GM23338 (cell line): Measurements from ENCODE around the gene SLC38A10. TPM values are rescaled to one million over a fixed set of nuclear protein-coding genes. Genes with fewer than 3 reads are reported as not detected.

Source experiments
- ATAC-seq: fragments of 200-7000 bp; cut with Tn5 transposase; 3 replicates; pipeline ENCODE4 v1.9.1; 2020
- DNase-seq: peaks from one replicate; pipeline ENCODE4 v3.0.0-alpha.2; 2015; ENCODE audit warnings: low spot score
- H2AFZ ChIP-seq: fragments of 200-600 bp; sonication (generic); 2 replicates; pipeline ENCODE4 v1.8.0; 2016; ENCODE audit warnings: antibody characterized with exemption, mild to moderate bottlenecking, moderate library complexity
- H3F3A ChIP-seq: fragments of 200-600 bp; sonication (generic); replicated peaks from 2 replicates; pipeline ENCODE4 v1.8.0; 2017; ENCODE audit warnings: antibody characterized with exemption, mixed run types, low read depth
- H3K27ac ChIP-seq: fragments of 200-600 bp; sonication (generic); 2 replicates; pipeline ENCODE4 v1.6.1; 2016; ENCODE audit warnings: low read depth
- H3K27me3 ChIP-seq: fragments of 200-600 bp; sonication (generic); 2 replicates; pipeline ENCODE4 v1.8.0; 2016; ENCODE audit warnings: mild to moderate bottlenecking, mixed run types, moderate library complexity; ENCODE audit not compliant: insufficient read depth
- H3K36me3 ChIP-seq: fragments of 200-600 bp; sonication (generic); 2 replicates; pipeline ENCODE4 v1.8.0; 2016; ENCODE audit warnings: mild to moderate bottlenecking; ENCODE audit not compliant: insufficient read depth
- H3K4me1 ChIP-seq: fragments of 200-600 bp; sonication (generic); 2 replicates; pipeline ENCODE4 v1.8.0; 2016; ENCODE audit warnings: mild to moderate bottlenecking, moderate library complexity; ENCODE audit not compliant: insufficient read depth
- H3K4me2 ChIP-seq: fragments of 200-600 bp; sonication (generic); 2 replicates; pipeline ENCODE4 v1.7.1; 2017; ENCODE audit warnings: mixed run types
- H3K4me3 ChIP-seq: fragments of 200-600 bp; sonication (generic); 2 replicates; pipeline ENCODE4 v1.6.1; 2016; ENCODE audit warnings: mixed run types
- H3K79me2 ChIP-seq: fragments of 200-600 bp; sonication (generic); replicated peaks from 2 replicates; pipeline ENCODE4 v1.8.0; 2017; ENCODE audit warnings: mild to moderate bottlenecking; ENCODE audit not compliant: insufficient read depth
- H3K9me2 ChIP-seq: fragments of 200-600 bp; sonication (generic); 2 replicates; pipeline ENCODE4 v1.8.0; 2017; ENCODE audit not compliant: insufficient read depth
- H4K20me1 ChIP-seq: fragments of 200-600 bp; sonication (generic); replicated peaks from 2 replicates; pipeline ENCODE4 v1.8.0; 2017; ENCODE audit warnings: mild to moderate bottlenecking; ENCODE audit not compliant: insufficient read depth
- H3K27ac Mint-ChIP-seq: 2 replicates; pipeline ENCODE4 v1.8.0; 2020; ENCODE audit warnings: inconsistent platforms, mild to moderate bottlenecking, moderate library complexity, mixed read lengths
- H3K27me3 Mint-ChIP-seq: 3 replicates; pipeline ENCODE4 v1.8.0; 2022; ENCODE audit warnings: low read depth, mild to moderate bottlenecking, moderate library complexity, mixed read lengths, inconsistent platforms; ENCODE audit not compliant: insufficient read depth, poor library complexity
- H3K36me3 Mint-ChIP-seq: 3 replicates; pipeline ENCODE4 v1.8.0; 2021; ENCODE audit warnings: low read depth, mild to moderate bottlenecking, inconsistent platforms, moderate library complexity, mixed read lengths
- H3K4me1 Mint-ChIP-seq: 3 replicates; pipeline ENCODE4 v1.8.0; 2020; ENCODE audit warnings: mild to moderate bottlenecking, inconsistent platforms, mixed read lengths
- H3K4me3 Mint-ChIP-seq: 3 replicates; pipeline ENCODE4 v1.8.0; 2021; ENCODE audit warnings: moderate library complexity, mild to moderate bottlenecking, inconsistent platforms, mixed read lengths
- H3K9me3 Mint-ChIP-seq: 3 replicates; pipeline ENCODE4 v1.8.0; 2020; ENCODE audit warnings: moderate library complexity, mild to moderate bottlenecking, inconsistent platforms, mixed read lengths
- CREB1 ChIP-seq: fragments of 250-450 bp; sonication (Bioruptor Pico); IDR thresholded peaks from 2 replicates; pipeline ENCODE4 v1.5.0; 2020; ENCODE audit warnings: low read depth, mild to moderate bottlenecking, moderate library complexity
- EZH2 ChIP-seq: fragments of 200-600 bp; sonication (generic); IDR thresholded peaks from one replicate; pipeline ENCODE4 v1.8.0; 2017; ENCODE audit warnings: antibody characterized with exemption, mild to moderate bottlenecking, low read depth; ENCODE audit not compliant: unreplicated experiment
- EZH2phosphoT487 ChIP-seq: fragments of 200-600 bp; sonication (generic); IDR thresholded peaks from one replicate; pipeline ENCODE4 v1.8.1; 2018; ENCODE audit warnings: antibody characterized with exemption; ENCODE audit not compliant: unreplicated experiment
- JUNB ChIP-seq: IDR thresholded peaks from one replicate; pipeline ENCODE4 v1.6.1; 2016; ENCODE audit warnings: antibody characterized with exemption; ENCODE audit not compliant: unreplicated experiment
- NANOG ChIP-seq: IDR thresholded peaks from 2 replicates; pipeline ENCODE4 v1.6.1; 2016; ENCODE audit warnings: antibody characterized with exemption, borderline replicate concordance
- POLR2AphosphoS5 ChIP-seq: IDR thresholded peaks from 2 replicates; pipeline ENCODE4 v1.6.1; 2016; ENCODE audit warnings: antibody characterized with exemption, low read depth
- STAT1 ChIP-seq: IDR thresholded peaks from one replicate; pipeline ENCODE4 v1.6.1; 2016; ENCODE audit warnings: antibody characterized with exemption; ENCODE audit not compliant: unreplicated experiment
- ZNF114 ChIP-seq: fragments of 250-450 bp; sonication (Bioruptor Pico); IDR thresholded peaks from 2 replicates; pipeline ENCODE4 v1.5.0; 2020; ENCODE audit warnings: mild to moderate bottlenecking, moderate library complexity
- ZNF331 ChIP-seq: fragments of 250-450 bp; sonication (Bioruptor Pico); IDR thresholded peaks from 2 replicates; pipeline ENCODE4 v1.5.0; 2020; ENCODE audit warnings: low read depth, mild to moderate bottlenecking, moderate library complexity
- ZNF462 ChIP-seq: fragments of 250-450 bp; sonication (Bioruptor Pico); IDR thresholded peaks from 2 replicates; pipeline ENCODE4 v1.5.0; 2020; ENCODE audit warnings: mild to moderate bottlenecking, moderate library complexity
- polyA plus RNA-seq: library from polyadenylated mRNA; unstranded; fragments of >200 nt; fragmentation: Nextera tagmentation; extraction: Ambion mirVana; gene quantifications from 2 replicates; pipeline ENCODE4 v1.2.1, GENCODE V29; 2016
- total RNA-seq: library from RNA; depleted of rRNA; stranded (reverse); fragments of >200 nt; shearing (Covaris generic); gene quantifications from 2 replicates; pipeline ENCODE4 v1.2.3, GENCODE V29; 2014
- TF ChIP-seq, protein P1 (sequence below), 2 experiments: fragments of 200-600 bp in 1 of 2; sonication (generic) in 1 of 2; conservative IDR thresholded peaks; 2 replicates each; pipeline versions ENCODE4 v1.5.1 to v1.6.1; 2016 to 2017; ENCODE audit warnings: antibody characterized with exemption in 2 of 2, low read depth in 2 of 2, mild to moderate bottlenecking in 2 of 2, moderate library complexity in 1 of 2
- TF ChIP-seq, protein P2 (sequence below): IDR thresholded peaks from 2 replicates; pipeline ENCODE4 v1.6.1; 2016; ENCODE audit warnings: antibody characterized with exemption
- TF ChIP-seq, protein P3 (sequence below): IDR thresholded peaks from one replicate; pipeline ENCODE4 v1.6.1; 2018; ENCODE audit warnings: antibody characterized with exemption; ENCODE audit not compliant: unreplicated experiment

SLC38A10 gene
- total and polyA plus RNA-seq, 2 experiments from 2014 or later, result 17.1 to 55.8 TPM

DNA sequence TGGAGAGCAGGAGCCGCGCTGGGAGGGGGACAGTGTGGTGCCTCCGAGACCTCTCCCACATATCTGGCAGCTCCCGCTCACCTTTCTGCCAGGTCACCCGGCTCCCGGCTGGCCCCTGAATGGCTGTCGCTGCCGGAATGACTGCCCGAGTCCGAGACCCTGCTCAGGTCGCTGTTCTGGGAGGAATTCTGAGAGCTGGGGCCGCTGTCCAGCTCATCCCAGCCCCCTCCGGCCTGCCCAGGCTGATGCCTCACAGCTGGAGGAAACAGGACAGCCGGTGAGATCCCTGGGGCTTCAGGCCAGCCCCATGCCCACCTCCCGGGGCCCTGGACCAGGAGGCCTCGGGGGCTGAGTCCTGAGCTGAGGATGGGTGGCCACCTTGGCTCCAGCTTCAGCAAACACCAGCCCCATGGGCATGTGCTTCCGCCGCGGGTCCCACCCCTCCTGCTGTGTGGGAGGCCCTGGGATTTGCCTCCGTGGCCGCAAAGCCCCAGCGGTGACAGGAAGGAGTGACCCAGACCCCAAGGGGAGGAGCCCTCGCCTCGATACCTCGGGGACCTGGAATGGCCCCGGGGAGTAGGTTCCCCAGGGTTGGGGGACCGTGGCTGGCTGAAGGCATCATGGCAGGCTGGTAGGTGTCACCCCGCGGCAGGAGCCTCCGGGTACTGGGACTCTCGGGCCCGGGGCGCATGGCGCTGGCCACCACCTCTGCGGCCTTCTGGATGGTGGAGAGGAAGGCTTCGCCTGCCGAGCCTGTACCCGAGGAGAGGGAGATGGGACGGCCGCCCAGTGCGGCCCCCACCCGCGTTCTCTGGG is 63.1 kb downstream of the SLC38A10 start:
- no peaks in the 10 kb centered on the region for H4K20me1 ChIP-seq
- no peaks in the 10 kb centered on the region for H3K79me2 ChIP-seq
- no peaks in the 10 kb centered on the region; the same call in 2 of the 3 replicates for H3K4me1 Mint-ChIP-seq
- H3K9me3 Mint-ChIP-seq, result no peaks in the 10 kb centered on the region
- ATAC-seq (no peak), DNase-seq (no peak)
- no peaks in the 10 kb centered on the region for H3K27me3 ChIP-seq
- H3K27ac ChIP-seq, result no peak overlapping the region
- H3K27me3 Mint-ChIP-seq, result peaks cover 6% of the 10 kb centered on the region
- TF ChIP-seq, protein P1, sequence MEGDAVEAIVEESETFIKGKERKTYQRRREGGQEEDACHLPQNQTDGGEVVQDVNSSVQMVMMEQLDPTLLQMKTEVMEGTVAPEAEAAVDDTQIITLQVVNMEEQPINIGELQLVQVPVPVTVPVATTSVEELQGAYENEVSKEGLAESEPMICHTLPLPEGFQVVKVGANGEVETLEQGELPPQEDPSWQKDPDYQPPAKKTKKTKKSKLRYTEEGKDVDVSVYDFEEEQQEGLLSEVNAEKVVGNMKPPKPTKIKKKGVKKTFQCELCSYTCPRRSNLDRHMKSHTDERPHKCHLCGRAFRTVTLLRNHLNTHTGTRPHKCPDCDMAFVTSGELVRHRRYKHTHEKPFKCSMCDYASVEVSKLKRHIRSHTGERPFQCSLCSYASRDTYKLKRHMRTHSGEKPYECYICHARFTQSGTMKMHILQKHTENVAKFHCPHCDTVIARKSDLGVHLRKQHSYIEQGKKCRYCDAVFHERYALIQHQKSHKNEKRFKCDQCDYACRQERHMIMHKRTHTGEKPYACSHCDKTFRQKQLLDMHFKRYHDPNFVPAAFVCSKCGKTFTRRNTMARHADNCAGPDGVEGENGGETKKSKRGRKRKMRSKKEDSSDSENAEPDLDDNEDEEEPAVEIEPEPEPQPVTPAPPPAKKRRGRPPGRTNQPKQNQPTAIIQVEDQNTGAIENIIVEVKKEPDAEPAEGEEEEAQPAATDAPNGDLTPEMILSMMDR (conservative IDR thresholded peaks at IDR 0.05; ENCODE audit: low read depth in 2 of 2), result no peak
- TF ChIP-seq CREB1 (CRISPR knock-in tag) (no peak), STAT1 (no peak), ZNF331 (CRISPR knock-in tag) (no peak), ZNF462 (CRISPR knock-in tag) (no peak), EZH2 (no peak), ZNF114 (CRISPR knock-in tag) (no peak), POLR2AphosphoS5 (no peak), NANOG (no peak), JUNB (no peak), EZH2phosphoT487 (no peak)
- TF ChIP-seq, protein P2, sequence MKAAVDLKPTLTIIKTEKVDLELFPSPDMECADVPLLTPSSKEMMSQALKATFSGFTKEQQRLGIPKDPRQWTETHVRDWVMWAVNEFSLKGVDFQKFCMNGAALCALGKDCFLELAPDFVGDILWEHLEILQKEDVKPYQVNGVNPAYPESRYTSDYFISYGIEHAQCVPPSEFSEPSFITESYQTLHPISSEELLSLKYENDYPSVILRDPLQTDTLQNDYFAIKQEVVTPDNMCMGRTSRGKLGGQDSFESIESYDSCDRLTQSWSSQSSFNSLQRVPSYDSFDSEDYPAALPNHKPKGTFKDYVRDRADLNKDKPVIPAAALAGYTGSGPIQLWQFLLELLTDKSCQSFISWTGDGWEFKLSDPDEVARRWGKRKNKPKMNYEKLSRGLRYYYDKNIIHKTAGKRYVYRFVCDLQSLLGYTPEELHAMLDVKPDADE, result no peak
- TF ChIP-seq, protein P3, sequence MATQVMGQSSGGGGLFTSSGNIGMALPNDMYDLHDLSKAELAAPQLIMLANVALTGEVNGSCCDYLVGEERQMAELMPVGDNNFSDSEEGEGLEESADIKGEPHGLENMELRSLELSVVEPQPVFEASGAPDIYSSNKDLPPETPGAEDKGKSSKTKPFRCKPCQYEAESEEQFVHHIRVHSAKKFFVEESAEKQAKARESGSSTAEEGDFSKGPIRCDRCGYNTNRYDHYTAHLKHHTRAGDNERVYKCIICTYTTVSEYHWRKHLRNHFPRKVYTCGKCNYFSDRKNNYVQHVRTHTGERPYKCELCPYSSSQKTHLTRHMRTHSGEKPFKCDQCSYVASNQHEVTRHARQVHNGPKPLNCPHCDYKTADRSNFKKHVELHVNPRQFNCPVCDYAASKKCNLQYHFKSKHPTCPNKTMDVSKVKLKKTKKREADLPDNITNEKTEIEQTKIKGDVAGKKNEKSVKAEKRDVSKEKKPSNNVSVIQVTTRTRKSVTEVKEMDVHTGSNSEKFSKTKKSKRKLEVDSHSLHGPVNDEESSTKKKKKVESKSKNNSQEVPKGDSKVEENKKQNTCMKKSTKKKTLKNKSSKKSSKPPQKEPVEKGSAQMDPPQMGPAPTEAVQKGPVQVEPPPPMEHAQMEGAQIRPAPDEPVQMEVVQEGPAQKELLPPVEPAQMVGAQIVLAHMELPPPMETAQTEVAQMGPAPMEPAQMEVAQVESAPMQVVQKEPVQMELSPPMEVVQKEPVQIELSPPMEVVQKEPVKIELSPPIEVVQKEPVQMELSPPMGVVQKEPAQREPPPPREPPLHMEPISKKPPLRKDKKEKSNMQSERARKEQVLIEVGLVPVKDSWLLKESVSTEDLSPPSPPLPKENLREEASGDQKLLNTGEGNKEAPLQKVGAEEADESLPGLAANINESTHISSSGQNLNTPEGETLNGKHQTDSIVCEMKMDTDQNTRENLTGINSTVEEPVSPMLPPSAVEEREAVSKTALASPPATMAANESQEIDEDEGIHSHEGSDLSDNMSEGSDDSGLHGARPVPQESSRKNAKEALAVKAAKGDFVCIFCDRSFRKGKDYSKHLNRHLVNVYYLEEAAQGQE, result no peak
- no peak overlapping the region for H3K27ac Mint-ChIP-seq
- no peaks in the 10 kb centered on the region for H3F3A ChIP-seq
- peaks cover 15% of the 10 kb centered on the region for H3K36me3 Mint-ChIP-seq
- H3K4me3 Mint-ChIP-seq, result no peak overlapping the region
- H3K4me2 ChIP-seq, result no peak overlapping the region
- H3K4me3 ChIP-seq, result no peak overlapping the region
- H3K9me2 ChIP-seq, result no peaks in the 10 kb centered on the region
- no peak overlapping the region for H2AFZ ChIP-seq
- H3K4me1 ChIP-seq, result no peaks in the 10 kb centered on the region
- H3K36me3 ChIP-seq, result no peaks in the 10 kb centered on the region
